ENCODE measurements around the gene UNC5C.
A peak's percentile ranks its signal among the peaks of the same experiment; 100 is the strongest.

Gene UNC5C

GRCh38 chr4:95546221-95546620, 2.6 kb downstream of the UNC5C start:
- no peak for DNase-seq

GRCh38 chr4:95545546-95545945, 3.2 kb downstream of the UNC5C start:
- DNase-seq = peak; percentile 7

- DNase-seq = peak; percentile 70
These were observed 4.4 kb downstream of the UNC5C start for GRCh38 chr4:95544113-95545103.

GRCh38 chr4:95541889-95542607, 6.7 kb downstream of the UNC5C start:
- DNase-seq = no peak

- no peak for DNase-seq
These were observed 7.7 kb downstream of the UNC5C start for GRCh38 chr4:95541094-95541493.

- DNase-seq = no peak
These were observed 8.5 kb downstream of the UNC5C start for GRCh38 chr4:95540227-95540626.

- DNase-seq = peak; percentile 16
These were observed 9.7 kb downstream of the UNC5C start for GRCh38 chr4:95539106-95539505.

GRCh38 chr4:95537863-95538488, 10.8 kb downstream of the UNC5C start:
- DNase-seq = peak; percentile 38

- DNase-seq = no peak
These were observed 11.6 kb downstream of the UNC5C start for GRCh38 chr4:95537191-95537590.

GRCh38 chr4:95536650-95537049, 12.1 kb downstream of the UNC5C start:
- DNase-seq = no peak

- DNase-seq = no peak
These were observed 13.6 kb downstream of the UNC5C start for GRCh38 chr4:95535180-95535579.

GRCh38 chr4:95534032-95534431, 14.7 kb downstream of the UNC5C start:
- DNase-seq = no peak

GRCh38 chr4:95533254-95533653, 15.5 kb downstream of the UNC5C start:
- no peak for DNase-seq

GRCh38 chr4:95532305-95532704, 16.5 kb downstream of the UNC5C start:
- DNase-seq = no peak

GRCh38 chr4:95531141-95531540, 17.6 kb downstream of the UNC5C start:
- DNase-seq = peak; percentile 86

- DNase-seq = no peak
These were observed 18.8 kb downstream of the UNC5C start for GRCh38 chr4:95529946-95530345.

- no peak for DNase-seq
These were observed 20.3 kb downstream of the UNC5C start for GRCh38 chr4:95528388-95528948.

- DNase-seq = no peak
These were observed 22.7 kb downstream of the UNC5C start for GRCh38 chr4:95526075-95526474.

GRCh38 chr4:95524729-95525128, 24.0 kb downstream of the UNC5C start:
- no peak for DNase-seq

- no peak for DNase-seq
These were observed 24.6 kb downstream of the UNC5C start for GRCh38 chr4:95524184-95524583.

GRCh38 chr4:95522682-95523530, 25.9 kb downstream of the UNC5C start:
- no peak for DNase-seq
